MV-4-11 (cell line): ENCODE measurements around the gene COX6A2.
"Not testable (repeated sequence)": the region's sequence is repeated elsewhere in the genome, so short reads cannot be mapped to it uniquely, and the experiment has no call there.

Source experiments
- DNase-seq: peaks from one replicate; lab custom pipeline; 2025; lab: John Stamatoyannopoulos, UW

COX6A2 gene

DNA sequence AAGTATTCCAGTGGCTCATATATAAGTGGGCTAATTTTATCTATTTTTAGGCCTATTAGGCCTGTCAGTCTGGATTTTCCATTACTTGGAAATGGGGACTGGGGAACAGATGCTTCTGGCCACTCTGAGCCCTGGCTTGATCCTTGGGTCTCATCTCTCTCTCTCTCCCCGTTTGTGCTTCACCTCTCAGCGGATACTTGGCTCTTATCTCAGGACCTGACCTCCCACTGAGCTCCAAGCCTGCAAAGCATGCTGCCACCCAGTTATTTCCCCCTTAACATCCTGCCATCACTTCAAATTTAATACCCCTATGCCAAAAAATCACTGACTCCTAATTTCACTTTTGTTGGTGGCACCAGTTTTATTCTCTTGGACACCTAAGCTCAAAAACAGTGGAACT lies 10.3 kb upstream of the COX6A2 start:
- no peak for DNase-seq

DNA sequence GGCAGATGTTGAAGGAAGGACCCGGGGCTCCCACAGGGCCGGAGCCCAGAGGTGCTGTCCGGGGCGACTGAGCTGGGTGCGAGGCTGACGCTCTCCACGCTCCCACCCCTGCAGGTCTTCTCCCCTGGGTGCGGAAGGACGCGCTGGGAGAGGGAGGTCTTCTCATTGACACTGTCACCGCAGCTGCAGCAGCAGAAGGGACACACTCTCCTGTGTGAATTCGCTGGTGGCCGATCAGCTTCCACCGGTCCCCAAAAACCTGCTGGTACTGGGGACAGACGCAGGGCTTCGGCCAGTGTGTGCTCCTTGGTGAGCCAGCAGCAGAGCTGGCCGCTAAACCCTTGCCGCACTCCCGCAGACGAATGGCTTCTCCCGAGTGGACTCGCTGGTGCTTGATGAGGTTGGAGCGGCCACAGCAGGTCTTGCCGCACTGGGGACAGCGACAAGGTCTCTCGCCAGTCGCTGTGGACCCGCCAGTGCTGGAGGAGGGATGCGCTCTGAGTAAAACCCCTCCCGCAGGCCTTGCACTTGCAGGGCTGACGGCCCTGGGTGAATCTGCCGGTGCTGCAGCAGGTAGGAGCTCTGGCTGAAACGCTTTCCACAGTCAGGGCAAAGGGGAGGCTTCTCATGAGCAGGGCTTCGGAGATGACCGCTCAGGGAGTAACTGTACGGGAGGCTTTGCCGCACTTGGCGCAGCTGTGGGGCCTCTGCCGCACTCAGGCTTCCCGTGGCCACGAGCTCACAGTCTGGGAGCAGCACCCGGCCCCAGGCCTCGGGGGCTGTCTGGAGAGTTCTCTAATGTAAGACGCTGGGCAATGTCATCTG lies 8.3 kb upstream of the COX6A2 start:
- DNase-seq = no peak

DNA sequence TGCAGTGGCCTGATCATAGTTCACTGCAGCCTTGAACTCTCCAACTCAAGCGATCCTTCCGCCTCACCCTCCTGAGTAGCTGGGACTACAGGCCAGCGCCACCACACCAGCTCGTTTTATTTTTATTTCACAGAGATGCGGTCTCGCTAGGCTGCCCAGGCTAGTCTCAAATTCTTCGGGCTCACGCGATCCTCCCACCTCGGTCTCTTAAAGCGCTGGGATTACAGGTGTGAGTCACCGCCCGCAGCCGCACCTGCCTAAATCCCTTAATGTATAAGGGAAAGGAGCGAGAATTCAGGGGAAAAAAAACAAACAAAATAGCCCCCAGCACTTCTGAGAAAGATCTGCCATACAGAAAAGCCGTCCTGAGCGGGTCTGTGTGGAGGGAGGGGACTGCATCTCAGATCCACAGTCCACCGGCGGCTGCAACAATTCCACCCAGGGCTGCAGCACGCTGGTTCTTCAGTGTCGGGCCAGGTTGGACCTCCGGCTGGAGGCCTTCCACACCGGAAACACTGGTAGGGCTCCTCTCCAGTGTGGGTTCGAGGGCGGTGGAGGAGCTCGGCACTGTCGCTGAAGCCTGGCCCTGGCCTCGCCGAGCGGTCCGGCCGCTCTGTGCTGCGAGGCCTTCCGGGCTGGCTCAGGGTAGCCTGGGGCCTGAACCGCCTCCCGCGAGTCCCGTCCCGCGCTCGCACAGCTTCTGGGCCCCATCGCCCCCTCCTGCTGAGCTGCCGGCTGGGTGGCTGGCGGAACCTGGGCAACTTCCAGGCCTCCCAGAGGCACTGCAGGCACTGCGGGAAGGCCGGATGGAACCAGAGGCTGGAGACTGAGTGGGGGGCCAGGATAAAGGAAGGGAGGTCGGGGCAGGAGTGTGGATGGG lies 7.4 kb upstream of the COX6A2 start:
- no peak for DNase-seq

DNA sequence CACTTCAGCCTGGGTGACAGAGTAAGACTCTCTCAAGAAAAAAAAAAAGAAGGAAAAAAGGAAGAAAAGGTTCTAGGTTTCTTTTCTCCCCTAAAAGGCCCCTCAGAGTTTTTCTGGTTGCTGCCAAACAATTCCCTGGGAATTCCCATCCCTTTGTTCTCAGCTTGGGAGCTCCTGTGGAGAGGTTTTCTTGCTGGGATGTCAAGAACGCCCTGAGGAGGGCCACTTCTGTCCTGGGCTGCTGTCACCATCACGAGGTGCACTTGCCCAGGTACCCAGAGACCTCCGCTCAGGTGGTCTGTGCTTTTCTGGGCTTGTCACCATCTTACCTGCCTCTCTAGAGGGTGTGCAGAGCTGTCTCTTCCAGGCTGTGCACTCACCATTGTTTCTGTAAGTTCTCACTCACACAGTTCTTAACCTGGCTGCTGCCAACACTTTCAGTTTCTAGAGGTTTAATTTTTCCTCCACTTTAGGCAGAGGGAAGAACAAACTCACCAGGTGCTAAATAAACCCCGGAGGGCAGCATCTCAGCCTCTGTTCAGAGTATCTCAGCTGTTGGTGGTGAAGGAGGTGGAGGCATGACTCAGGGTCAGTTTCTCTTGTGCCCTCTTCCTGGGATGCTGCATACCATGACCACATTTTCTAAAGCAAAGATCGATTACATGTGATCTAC lies 2.4 kb upstream of the COX6A2 start:
- DNase-seq = no peak

DNA sequence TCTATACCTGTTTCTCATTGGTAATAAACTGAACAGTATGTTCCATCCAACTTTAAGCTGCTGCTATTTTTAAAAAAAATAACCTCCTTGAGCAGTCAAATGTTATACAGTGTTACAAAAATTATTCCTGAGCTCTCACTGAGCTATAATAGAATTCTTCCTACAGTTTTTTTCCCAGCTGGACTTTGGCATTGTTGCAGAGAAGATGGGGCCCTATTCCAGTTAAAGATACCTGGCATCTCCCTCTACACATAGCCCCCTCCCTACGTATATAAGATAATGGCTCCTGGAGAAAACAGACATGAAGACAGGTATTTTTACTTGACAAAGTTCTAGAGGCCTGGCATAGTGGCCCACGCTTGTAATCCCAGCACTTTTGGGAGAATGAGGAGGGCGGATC lies 1.6 kb upstream of the COX6A2 start:
- DNase-seq = no peak

DNA sequence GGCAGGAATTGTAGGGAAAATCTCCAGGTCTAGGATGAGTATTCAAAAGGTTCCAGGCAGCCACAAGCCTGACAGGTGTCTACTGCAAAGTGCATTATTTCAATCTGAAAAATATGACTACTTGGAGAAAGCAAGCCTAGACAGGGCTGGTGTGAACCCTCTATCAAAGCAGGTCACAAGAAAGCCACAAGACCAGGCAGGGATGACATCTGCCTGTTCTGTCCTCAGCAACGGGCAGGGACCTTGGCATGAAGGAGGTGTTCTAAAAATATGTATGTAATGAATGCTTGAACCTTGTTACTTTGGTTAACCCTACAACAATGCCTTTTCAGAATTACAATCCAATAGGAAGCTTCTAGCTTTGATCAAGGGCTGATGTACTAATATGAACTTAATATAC lies 1.2 kb upstream of the COX6A2 start:
- no peak for DNase-seq

DNA sequence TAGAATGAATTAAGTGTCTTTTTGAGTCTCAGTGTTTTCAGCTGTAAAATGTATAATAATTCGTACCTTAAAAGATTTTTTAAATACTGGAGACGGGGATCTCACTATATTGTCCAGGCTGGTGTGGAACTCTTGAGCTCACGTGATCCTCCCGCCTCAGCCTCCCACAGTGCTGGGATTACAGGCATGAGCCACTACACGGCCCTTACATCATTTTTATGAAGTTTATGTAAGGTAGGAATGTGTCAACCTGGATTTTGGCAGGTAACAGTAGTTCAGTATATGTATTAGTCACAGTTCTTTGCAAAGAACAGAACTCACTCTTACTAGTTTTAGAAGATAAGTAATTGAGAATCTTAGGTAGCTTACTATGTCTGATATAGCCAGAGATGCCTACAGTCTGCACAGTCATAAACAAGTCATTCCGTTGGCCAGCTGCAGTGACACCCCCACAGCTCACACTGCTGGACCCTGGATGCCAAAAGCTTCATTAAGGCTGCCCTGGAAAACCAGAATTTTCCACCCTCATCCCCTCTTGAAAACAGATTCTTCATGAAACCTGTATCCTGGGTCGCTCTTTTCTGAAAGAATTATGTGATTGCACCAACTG lies 583 bp upstream of the COX6A2 start:
- DNase-seq = no peak

DNA sequence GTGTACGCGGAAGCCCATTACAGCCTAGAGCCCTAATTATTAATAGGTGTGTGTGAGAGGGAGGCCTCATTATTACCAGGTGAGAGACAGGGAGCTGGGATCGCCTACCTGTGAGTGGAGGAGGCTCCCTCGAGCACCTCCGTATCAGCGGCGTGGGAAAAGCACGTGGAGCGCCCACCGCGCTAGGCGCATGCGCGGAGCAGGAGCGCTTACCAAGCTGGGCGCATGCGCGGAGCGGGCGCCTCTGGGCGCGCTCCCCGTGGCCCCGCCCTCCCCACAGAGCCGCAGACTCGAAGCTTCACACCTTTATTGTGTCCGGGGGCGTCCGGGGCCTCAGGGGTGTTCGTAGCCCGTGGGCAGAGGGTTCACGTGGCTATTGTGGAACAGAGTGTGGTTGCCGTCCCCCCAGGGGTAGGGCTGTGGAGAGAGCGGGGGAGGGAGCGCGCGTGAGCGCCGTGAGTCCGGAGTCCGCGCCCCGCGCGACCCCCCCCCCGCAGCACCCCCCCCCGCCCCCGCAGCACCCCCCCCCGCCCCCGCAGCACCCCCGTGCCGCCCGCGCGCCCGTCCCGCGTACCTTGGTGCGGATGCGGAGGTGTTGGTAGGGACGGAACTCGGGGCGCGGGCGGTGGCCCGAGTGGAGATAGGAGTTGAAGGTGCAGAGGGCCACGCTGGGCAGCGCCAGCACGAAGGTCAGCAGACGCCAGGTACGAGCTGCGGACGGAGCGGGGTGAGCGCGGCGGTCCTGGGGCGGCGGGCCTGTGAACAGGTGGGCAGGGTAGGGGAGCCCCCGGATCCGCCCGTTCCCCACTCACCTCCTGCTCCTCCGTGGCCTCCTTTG lies 500 bp downstream of the COX6A2 start:
- no peak for DNase-seq

DNA sequence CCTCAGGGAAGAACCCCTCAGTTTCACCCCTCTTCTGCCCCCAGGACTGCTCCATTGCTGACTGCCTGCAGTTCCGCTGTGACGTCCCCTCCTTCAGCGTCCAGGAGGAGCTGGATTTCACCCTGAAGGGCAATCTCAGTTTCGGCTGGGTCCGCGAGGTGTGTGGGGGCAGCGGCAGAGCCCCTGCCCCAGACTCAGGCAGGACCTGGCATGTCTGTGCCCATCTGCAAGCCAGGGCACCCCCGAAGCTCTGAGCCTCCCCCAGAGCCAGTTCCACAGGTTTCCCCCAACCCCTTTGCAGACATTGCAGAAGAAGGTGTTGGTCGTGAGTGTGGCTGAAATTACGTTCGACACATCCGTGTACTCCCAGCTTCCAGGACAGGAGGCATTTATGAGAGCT lies 4.4 kb downstream of the COX6A2 start:
- DNase-seq = no peak

DNA sequence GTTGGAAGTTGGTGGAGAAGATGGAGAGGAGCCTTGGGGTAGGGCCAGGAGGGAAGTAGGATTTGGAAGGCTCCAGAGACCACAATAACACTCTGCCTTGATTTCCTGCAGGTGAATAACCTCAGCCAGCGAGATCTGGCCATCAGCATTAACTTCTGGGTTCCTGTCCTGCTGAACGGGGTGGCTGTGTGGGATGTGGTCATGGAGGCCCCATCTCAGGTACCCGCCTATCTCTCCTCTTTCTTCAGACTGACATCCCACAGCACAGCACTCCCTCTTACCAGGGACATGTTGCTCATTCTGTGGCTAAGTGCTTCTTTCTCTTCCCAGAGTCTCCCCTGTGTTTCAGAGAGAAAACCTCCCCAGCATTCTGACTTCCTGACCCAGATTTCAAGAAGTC lies 4.9 kb downstream of the COX6A2 start:
- no peak for DNase-seq

DNA sequence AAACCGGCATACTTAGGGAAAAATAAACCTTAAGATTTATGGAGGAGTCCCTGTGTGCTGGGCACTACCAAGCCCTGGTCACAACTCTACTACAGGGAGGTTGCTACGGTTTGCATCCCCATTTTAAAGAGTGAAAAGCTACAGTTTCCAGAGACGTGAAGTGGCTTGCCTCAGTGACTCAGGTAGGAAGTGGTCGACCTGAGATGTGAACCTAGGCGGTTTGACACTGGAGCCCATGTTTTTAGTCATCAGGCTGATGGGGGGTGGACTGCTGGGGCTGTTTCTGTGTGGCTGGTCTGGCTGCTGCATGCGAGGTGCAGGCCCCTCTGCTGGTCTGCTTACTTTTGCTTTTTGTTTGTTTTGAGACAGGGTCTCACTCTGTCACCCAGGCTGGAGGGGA lies 6.6 kb downstream of the COX6A2 start:
- no peak for DNase-seq

DNA sequence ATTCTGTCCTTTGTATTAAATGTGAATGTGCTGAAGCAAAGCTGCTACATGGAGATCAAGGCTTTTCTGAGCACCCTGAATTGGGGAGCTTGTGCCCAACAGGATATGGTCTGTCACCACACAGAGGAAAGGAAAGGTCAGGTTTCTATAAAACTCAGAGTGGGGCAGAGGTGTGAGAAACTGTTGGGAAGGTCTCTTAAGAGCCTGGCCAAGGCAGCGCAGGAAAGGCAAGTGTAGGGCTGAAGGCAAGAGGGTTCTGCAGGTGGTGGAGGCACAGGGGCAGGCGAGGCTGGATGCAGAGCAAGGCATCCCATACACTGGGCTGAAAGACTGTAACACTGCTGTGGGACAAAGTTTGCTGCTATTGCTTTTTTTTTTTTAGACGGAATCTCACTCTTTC lies 8.1 kb downstream of the COX6A2 start:
- no peak for DNase-seq

DNA sequence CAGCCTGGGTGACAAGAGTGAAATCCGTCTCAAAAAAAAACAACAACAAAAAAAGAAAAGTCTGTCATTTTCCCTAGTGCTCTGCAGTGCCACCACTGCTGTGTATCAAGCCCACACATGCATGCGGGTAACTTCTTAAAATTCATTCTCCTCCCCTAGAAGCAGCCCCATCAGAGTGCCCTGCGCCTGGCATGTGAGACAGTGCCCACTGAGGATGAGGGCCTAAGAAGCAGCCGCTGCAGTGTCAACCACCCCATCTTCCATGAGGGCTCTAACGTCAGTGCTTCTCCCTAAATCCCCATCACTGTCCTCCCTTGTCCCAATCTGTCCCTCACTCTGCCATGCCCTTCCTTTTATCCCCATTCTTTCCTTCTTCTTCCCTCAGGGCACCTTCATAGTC lies 10.2 kb downstream of the COX6A2 start:
- DNase-seq = no peak

DNA sequence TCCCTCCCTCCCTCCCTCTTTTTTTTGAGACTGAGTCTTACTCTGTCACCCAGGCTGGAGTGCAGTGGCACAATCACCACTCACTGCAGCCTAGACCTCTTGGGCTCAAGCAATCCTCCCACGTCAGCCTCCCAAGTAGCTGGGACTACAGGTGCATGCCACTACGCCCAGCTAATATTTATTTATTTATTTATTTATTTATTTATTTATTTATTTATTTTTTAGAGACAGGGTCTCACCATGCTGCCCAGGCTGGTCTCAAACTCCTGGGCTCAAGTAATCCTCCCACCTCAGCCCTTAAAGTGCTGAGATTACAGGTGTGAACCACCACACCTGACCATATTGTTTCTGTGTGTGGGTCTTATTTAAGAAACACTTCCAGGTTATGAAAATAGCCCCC lies 11.1 kb downstream of the COX6A2 start:
- not testable (repeated sequence) for DNase-seq

DNA sequence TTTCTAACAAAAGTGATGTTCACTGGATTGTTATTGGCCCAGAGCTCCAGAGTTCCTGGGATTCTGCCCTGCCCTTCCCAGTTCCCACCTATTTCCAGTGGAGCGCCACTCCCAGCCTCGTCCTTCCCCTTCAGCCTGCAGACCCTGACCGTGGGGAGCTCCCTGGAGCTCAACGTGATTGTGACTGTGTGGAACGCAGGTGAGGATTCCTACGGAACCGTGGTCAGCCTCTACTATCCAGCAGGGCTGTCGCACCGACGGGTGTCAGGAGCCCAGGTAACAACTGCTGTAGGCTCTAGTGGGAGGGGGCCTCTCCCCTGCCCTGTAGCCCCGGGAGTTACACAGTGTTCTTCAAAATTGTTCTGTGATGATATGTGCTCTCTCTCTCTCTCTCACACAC lies 11.8 kb downstream of the COX6A2 start:
- DNase-seq = no peak

DNA sequence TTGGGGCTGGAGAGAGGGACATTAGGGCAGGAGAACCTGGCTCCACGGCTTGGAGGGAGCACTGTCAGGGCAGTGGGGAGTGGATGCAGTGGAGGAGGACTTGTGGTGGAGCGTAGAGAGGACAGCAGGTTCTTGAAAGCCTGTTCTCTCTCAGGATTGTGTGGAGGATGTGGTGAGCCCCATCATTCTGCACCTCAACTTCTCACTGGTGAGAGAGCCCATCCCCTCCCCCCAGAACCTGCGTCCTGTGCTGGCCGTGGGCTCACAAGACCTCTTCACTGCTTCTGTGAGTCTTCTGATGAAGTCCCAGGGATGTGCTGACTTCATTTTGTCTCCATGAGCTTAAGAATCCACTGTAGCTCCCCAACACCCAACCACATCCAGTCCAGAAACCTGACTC lies 13.5 kb downstream of the COX6A2 start:
- DNase-seq = no peak

DNA sequence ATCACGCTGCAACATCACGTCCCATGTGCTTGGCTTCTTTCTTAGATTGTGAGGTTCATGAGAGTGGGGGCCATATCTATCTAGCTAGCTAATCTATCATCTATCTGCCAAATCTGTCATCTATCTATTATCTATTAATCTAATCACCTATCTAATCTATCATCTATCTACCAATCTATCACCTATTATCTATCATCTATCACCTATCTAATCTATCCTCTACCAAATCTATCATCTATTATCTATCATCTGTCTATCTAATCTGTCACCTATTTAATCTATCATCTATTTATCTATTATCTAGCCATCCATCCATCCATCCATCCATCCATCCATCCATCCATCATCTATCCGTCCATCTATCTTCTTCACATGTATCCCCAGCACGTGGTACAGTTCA lies 14.2 kb downstream of the COX6A2 start:
- no peak for DNase-seq

DNA sequence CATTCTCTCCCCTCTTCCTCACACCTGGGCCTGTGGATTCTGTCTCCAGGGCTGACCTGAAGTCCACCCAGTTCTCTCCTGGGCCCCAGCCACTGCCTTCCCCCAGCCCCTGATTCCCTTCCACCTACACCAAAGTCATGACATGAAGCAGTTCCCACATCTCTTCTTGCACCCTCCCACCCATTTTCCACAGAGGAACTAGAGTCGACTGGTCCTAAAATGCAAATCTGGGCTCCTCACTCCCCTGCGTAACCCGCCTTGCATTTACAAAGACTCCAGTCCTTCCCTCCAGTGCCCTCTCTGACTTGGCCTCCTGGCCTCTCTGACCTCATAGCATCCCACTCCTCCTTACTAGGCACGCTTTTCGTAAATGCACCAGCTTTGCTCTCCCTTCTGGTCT lies 14.8 kb downstream of the COX6A2 start:
- no peak for DNase-seq

DNA sequence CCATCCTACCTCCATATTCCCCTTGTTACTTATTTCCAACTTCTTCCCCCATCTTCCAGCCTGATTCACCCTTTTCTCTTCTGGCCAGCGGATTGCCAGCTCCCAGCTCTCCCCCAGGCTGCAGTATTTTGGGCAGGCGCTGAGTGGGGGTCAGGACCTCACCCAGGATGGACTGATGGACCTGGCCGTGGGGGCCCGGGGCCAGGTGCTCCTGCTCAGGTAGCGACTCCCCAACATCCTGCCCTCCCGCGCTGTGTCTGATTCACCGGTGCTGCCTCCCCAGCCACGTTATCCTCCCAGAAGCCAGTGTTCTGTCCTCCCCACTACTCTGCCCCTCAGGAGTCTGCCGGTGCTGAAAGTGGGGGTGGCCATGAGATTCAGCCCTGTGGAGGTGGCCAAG lies 15.4 kb downstream of the COX6A2 start:
- DNase-seq = no peak

DNA sequence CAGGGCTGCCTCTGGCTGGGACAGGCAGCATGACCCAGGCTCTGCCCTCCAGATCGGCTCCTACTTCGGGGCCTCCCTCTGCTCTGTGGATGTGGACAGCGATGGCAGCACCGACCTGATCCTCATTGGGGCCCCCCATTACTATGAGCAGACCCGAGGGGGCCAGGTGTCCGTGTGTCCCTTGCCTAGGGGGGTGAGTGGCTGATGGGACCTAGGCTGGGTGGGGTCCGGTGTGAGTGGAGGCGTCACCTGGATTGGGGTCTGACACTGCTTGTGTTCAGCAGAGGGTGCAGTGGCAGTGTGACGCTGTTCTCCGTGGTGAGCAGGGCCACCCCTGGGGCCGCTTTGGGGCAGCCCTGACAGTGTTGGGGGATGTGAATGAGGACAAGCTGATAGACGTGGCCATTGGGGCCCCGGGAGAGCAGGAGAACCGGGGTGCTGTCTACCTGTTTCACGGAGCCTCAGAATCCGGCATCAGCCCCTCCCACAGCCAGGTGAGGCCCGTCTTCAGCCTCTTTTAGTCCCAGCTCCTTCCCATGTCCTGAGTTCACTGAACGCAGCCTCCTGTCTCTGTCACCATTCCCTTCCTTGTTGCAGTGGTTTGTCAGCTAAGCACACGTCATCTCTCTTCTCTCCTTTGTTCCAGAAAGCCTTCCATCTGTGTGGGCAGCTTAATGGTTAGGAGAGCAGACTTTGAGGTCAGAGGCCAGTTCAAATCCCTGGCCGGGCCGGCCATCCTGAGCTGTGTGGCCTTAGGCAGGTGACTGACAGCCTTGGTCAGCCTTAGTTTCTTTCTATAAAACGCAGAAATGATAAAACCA lies 16.9 kb downstream of the COX6A2 start:
- DNase-seq = no peak

DNA sequence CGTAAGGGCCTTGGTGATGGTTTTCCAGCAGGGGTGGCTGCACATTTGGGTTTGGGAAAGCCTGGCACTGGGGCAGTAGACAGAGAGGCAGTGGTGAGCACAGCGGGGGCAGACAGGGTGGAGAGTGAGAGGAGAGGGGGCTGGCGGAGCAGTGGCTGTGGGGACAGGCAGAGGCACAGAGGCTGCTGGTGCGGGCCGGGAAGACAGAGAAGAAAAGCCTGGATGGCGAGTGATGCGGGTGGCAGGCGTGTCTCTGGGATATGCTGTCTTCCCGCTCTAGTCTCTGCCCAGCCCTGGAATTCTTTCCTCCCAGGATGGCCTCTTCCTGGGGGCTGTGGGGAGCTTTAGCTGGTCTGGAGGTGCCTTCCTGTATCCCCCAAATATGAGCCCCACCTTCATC lies 18.1 kb downstream of the COX6A2 start:
- no peak for DNase-seq
